ENCODE measurements around the gene CPZ.
"Not testable (repeated sequence)": the region's sequence is repeated elsewhere in the genome, so short reads cannot be mapped to it uniquely, and the experiment has no call there.

GRCh38 chr4:8631896-8632295 is 39.3 kb downstream of the CPZ start:
- not testable (repeated sequence) for TF ChIP-seq POLR2A (IDR thresholded peaks at IDR 0.05; ENCODE audit: low read length); GATA1 (IDR thresholded peaks at IDR 0.05; ENCODE audit: low read depth, low read length)
